Tibial artery (tissue), 4 donors: ENCODE measurements around the gene EVI2A.
A peak's percentile ranks its signal among the peaks of the same experiment; 100 is the strongest.

Experiments
- DNase-seq, 2 donors: peaks; one replicate each; pipeline ENCODE4 v3.0.0-alpha.2; 2019
- H3K27ac ChIP-seq, 2 donors: fragments of 200-600 bp; sonication (generic) in 1 of 2; 1 replicate in 1 of 2; 2 replicates in 1 of 2; pipeline ENCODE4 v1.5.1; 2018 to 2019; ENCODE audit warnings: mild to moderate bottlenecking in 1 of 2
- H3K27me3 ChIP-seq, 2 donors: fragments of 200-600 bp; sonication (generic) in 1 of 2; one replicate each; pipeline versions ENCODE4 v1.5.1 to v1.6.0; 2016 to 2019
- H3K36me3 ChIP-seq, 3 donors: fragments of 200-600 bp; sonication (generic) in 2 of 3; one replicate each; pipeline ENCODE4 v1.5.1; 2016 to 2019; ENCODE audit warnings: mild to moderate bottlenecking in 2 of 3
- H3K4me1 ChIP-seq, 4 donors: fragments of 200-600 bp; sonication (generic) in 2 of 4; 1 replicate in 3 of 4; 2 replicates in 1 of 4; pipeline ENCODE4 v1.5.1; 2016 to 2019
- H3K4me3 ChIP-seq, 2 donors: fragments of 200-600 bp; sonication (generic) in 1 of 2; 1 replicate in 1 of 2; 2 replicates in 1 of 2; pipeline ENCODE4 v1.5.1; 2018 to 2019; ENCODE audit warnings: mild to moderate bottlenecking in 2 of 2
- H3K9me3 ChIP-seq, 3 donors: fragments of 200-600 bp; sonication (generic) in 1 of 3; one replicate each; pipeline ENCODE4 v1.5.1; 2016 to 2019
- CTCF ChIP-seq, 2 experiments: fragments of 200-600 bp in 1 of 2; fragments of 450-650 bp in 1 of 2; IDR thresholded peaks; one replicate each; pipeline ENCODE4 v1.5.1; 2017 to 2019; ENCODE audit warnings: antibody characterized with exemption in 2 of 2, mild to moderate bottlenecking in 1 of 2, moderate library complexity in 1 of 2
- intact Hi-C: fragments of 100-400 bp; cut with DNase I; formaldehyde crosslinking; loops from one replicate; pipeline ENCODE4 v1.15.0; 2023; ENCODE audit warnings: low total_unique reads

EVI2A gene

GRCh38 chr17:31327534-31328159, 6.2 kb upstream of the EVI2A start:
- no peak overlapping the region for H3K27ac ChIP-seq
- DNase-seq = no peak
- intact Hi-C loops = no loop called here
- no peak overlapping the region for H3K4me3 ChIP-seq
- no peak for TF ChIP-seq CTCF (IDR thresholded peaks at IDR 0.05)
- H3K9me3 ChIP-seq = no peaks in the 10 kb centered on the region
- H3K36me3 ChIP-seq = peaks cover 13 to 27% (median 19%) of the 10 kb centered on the region in 3 donors
- no peaks in the 10 kb centered on the region for H3K27me3 ChIP-seq
- no peaks in the 10 kb centered on the region for H3K4me1 ChIP-seq

- intact Hi-C loops = no loop called here
- H3K36me3 ChIP-seq = peaks cover 13 to 27% (median 19%) of the 10 kb centered on the region in 3 donors
- no peaks in the 10 kb centered on the region for H3K4me1 ChIP-seq
- no peak for TF ChIP-seq CTCF (IDR thresholded peaks at IDR 0.05)
- no peaks in the 10 kb centered on the region for H3K27me3 ChIP-seq
- DNase-seq = no peak
- no peak overlapping the region for H3K27ac ChIP-seq
- no peaks in the 10 kb centered on the region for H3K9me3 ChIP-seq
- H3K4me3 ChIP-seq = no peak overlapping the region
Measured at GRCh38 chr17:31323551-31323950, 2.1 kb upstream of the EVI2A start.

- no peaks in the 10 kb centered on the region for H3K4me1 ChIP-seq
- no peaks in the 10 kb centered on the region for H3K9me3 ChIP-seq
- H3K36me3 ChIP-seq = peaks cover 7 to 17% (median 12%) of the 10 kb centered on the region in 3 donors
- H3K4me3 ChIP-seq = no peak overlapping the region
- no peak for TF ChIP-seq CTCF (IDR thresholded peaks at IDR 0.05)
- no peak for DNase-seq
- intact Hi-C loops = no loop called here
- no peak overlapping the region for H3K27ac ChIP-seq
- H3K27me3 ChIP-seq = no peaks in the 10 kb centered on the region
Measured at GRCh38 chr17:31321966-31322365, 544 bp upstream of the EVI2A start.

- peak overlapping the region; percentile 15 to 17 for H3K4me3 ChIP-seq
- H3K27ac ChIP-seq = no peak overlapping the region
- peaks cover 0 to 5% (median 2%) of the 10 kb centered on the region in 3 donors for H3K36me3 ChIP-seq
- H3K27me3 ChIP-seq = no peaks in the 10 kb centered on the region
- no peak for DNase-seq
- TF ChIP-seq CTCF (IDR thresholded peaks at IDR 0.05) = no peak
- H3K9me3 ChIP-seq = no peaks in the 10 kb centered on the region
- no peaks in the 10 kb centered on the region for H3K4me1 ChIP-seq
- intact Hi-C loops = no loop called here
Measured at GRCh38 chr17:31320791-31321190, 631 bp downstream of the EVI2A start.

GRCh38 chr17:31320241-31320640, 1.2 kb downstream of the EVI2A start:
- TF ChIP-seq CTCF (IDR thresholded peaks at IDR 0.05) = no peak
- Histone ChIP-seq H3K27me3 (no peaks in the 10 kb centered on the region), H3K9me3 (no peaks in the 10 kb centered on the region), H3K4me3 (peak overlapping the region in 1 of 2 donors; percentile 15), H3K36me3 (peaks cover 0 to 4% (median 0%) of the 10 kb centered on the region in 3 donors), H3K27ac (no peak overlapping the region), H3K4me1 (no peaks in the 10 kb centered on the region)
- intact Hi-C loops = no loop called here
- DNase-seq = no peak
